GM12801 (cell line): ENCODE measurements around the gene DCAF4L1.

Experiments
- TF ChIP-seq, protein P1 (sequence below): IDR thresholded peaks from one replicate; pipeline ENCODE4 v1.5.1; 2011; ENCODE audit warnings: control low read depth; ENCODE audit not compliant: insufficient read length; ENCODE audit errors: extremely low read depth

DCAF4L1 gene

DNA sequence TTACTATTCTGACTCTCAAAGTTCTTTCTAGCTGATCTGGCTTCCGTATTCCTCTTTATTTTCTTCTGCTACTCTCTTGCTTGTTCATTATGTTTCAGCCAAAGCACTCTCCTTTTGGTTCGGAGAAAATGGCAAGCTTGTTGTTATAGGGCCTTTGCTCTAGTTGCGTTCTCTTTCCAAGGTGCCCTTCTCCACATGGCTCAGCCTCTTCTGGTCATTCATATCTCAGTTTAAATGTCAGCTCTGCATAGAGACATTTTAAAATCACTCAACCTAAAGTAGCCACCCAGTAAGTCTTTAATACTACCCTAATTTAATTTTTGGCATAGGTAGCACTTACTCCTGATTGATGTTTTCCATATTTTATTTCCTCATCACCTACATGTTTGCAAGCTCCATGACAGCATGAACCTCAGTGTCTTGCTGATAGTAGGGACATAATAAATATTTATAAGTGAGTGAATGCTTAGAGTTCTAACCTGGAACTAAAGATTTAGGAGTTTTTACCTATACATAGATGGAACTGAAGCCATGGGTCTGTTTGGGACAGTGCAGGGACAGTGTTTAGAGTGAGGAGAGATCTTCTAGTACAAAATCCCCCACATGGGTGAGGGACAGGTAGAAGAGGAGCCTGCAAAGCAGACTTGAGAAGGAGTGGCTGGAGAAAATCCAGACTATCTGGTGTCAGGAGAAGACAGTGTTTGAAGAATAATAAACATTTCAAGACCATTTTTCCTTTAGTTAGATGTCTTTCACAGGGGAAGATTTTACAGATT, 26.6 kb downstream of the DCAF4L1 start:
- TF ChIP-seq, protein P1, sequence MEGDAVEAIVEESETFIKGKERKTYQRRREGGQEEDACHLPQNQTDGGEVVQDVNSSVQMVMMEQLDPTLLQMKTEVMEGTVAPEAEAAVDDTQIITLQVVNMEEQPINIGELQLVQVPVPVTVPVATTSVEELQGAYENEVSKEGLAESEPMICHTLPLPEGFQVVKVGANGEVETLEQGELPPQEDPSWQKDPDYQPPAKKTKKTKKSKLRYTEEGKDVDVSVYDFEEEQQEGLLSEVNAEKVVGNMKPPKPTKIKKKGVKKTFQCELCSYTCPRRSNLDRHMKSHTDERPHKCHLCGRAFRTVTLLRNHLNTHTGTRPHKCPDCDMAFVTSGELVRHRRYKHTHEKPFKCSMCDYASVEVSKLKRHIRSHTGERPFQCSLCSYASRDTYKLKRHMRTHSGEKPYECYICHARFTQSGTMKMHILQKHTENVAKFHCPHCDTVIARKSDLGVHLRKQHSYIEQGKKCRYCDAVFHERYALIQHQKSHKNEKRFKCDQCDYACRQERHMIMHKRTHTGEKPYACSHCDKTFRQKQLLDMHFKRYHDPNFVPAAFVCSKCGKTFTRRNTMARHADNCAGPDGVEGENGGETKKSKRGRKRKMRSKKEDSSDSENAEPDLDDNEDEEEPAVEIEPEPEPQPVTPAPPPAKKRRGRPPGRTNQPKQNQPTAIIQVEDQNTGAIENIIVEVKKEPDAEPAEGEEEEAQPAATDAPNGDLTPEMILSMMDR, result no peak

DNA sequence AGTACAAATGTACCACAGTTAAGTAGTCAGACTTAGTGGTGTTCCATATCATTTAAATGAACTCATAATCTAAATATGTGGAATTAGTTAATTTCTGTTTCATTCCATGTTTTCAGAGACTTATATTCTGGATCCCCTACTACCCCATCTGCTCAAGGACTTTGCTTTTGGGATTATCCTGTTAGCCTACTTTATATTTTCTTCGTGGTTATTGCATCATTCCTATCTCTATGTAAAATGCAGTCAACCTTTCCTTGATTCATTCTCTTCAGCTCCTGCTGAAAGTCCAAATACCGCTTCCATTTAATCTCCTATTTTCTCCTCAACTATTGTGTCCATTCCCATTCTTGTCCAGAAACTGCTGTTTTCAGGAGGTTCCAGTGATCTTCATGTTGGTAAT, 33.9 kb downstream of the DCAF4L1 start:
- TF ChIP-seq, protein P1, result no peak

DNA sequence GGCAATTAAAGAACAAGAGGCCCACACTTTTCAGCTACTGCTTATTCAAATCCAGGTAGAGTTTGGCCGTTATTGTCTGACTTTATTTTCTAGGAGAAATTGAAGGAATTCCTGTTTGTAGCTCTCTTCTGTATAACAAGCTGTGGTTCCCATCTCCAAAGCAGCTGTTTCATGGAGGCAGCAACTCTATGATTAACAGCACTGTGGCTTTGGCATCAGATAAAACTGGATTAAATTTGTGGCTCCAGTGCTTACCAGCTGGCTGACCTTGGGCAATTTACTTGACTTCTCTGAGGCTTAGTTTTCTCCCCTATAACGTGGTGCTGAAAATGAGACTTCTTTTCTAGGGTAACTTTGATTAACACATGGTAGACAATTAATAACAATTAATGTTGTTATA, 36.9 kb downstream of the DCAF4L1 start:
- TF ChIP-seq, protein P1, result no peak
